HG02938 (cell line): ENCODE results near the gene KNDC1.
"Not testable (repeated sequence)": the region's sequence is repeated elsewhere in the genome, so short reads cannot be mapped to it uniquely, and the experiment has no call there.

Experiments
- ATAC-seq: cut with Tn5 transposase; IDR thresholded peaks from one replicate; pipeline ENCODE4 v1.9.1; 2021; ENCODE audit warnings: mild to moderate bottlenecking, moderate library complexity; ENCODE audit not compliant: unreplicated experiment

KNDC1 gene

GRCh38 chr10:133124357-133125211 lies 35.4 kb upstream of the KNDC1 start:
- ATAC-seq = no peak

GRCh38 chr10:133125901-133126300 lies 34.1 kb upstream of the KNDC1 start:
- no peak for ATAC-seq

GRCh38 chr10:133126431-133127290 lies 33.4 kb upstream of the KNDC1 start:
- ATAC-seq = no peak

DNA sequence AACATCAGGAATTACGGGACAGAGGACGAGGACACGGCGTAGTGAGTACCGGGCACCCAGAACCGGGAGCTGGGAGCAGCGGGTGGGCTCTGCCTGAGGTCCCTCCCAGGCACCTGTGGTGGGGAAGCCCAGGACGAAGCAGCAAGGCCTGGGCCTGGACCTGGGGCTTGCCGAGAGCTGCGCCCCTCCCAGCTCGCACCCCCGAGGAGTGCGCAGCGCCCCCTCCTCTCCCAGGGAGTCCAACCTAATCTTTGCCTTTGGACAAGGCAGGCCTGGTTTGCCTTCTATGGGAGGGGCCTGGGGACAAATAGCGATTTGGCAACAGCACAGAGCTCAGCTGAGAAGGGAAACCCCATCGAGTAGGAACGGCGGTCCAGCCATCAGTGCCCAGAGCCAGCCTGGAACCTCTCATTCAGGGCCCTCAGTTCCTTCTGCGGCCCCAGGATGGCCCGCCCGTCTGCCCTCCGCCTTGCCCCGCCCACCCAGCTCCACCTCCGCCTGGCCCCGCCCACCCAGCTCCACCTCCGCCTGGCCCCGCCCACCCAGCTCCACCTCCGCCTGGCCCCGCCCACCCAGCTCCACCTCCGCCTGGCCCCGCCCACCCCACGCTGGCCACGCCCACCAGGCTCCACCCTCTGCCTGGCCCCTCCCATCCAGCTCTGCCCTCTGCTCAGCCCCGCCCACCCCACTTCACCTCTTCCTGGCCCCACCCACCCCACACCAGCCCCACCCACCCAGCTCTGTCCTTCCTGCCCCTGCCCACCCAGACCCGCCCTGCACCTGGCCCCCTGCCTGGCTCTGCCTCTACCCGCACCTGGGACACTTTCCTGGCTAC lies 32.5 kb upstream of the KNDC1 start:
- no peak for ATAC-seq

DNA sequence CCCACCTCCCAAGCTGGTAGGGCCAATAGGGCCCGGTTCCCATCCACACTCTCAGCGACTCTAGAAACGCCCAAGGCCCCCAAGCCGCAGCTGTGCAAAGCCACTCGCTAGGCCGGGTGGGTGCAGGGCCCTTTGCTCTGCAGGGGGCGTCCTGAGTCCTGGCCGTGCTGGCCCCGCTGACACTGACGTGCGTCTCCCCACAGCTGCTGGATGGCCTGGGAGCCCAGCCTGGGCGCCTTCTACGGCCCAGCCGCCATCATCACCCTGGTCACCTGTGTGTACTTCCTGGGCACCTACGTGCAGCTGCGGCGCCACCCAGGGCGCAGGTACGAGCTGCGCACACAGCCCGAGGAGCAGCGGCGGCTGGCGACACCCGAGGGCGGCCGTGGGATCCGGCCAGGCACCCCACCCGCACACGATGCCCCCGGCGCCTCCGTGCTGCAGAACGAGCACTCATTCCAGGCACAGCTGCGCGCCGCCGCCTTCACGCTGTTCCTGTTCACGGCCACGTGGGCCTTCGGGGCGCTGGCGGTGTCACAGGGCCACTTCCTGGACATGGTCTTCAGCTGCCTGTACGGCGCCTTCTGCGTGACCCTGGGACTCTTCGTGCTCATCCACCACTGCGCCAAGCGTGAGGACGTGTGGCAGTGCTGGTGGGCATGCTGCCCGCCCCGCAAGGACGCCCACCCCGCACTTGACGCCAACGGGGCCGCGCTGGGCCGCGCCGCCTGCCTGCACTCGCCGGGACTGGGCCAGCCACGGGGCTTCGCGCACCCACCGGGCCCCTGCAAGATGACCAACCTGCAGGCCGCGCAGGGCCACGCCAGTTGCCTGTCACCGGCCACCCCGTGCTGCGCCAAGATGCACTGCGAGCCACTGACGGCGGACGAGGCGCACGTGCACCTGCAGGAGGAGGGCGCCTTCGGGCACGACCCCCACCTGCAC lies 31.6 kb upstream of the KNDC1 start:
- no peak for ATAC-seq

DNA sequence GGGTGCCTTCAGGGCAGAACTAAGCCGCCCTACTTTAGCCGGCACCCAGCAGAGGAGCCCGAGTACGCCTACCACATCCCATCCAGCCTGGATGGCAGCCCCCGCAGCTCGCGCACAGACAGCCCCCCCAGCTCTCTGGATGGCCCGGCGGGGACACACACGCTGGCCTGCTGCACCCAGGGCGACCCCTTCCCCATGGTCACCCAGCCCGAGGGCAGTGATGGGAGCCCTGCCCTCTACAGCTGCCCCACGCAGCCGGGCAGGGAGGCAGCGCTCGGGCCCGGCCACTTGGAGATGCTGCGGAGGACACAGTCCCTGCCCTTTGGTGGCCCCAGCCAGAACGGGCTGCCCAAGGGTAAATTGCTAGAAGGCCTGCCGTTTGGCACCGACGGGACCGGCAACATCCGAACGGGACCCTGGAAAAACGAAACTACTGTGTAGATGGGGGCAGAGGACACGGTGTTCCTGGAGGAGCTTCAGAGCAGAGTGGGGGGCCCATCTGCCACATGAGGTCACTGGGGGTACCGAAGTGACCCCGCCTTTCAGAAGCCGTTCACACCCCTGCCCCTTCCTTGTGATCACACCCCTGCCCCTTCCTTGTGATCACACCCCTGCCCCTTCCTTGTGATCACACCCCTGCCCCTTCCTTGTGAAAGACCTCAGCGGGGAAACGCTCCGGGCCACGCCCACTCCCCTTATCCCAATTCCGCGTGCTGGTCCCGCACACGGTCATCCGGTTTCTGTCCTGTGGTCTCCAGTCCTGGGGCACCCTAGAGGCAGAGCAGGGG lies 30.8 kb upstream of the KNDC1 start:
- no peak for ATAC-seq

DNA sequence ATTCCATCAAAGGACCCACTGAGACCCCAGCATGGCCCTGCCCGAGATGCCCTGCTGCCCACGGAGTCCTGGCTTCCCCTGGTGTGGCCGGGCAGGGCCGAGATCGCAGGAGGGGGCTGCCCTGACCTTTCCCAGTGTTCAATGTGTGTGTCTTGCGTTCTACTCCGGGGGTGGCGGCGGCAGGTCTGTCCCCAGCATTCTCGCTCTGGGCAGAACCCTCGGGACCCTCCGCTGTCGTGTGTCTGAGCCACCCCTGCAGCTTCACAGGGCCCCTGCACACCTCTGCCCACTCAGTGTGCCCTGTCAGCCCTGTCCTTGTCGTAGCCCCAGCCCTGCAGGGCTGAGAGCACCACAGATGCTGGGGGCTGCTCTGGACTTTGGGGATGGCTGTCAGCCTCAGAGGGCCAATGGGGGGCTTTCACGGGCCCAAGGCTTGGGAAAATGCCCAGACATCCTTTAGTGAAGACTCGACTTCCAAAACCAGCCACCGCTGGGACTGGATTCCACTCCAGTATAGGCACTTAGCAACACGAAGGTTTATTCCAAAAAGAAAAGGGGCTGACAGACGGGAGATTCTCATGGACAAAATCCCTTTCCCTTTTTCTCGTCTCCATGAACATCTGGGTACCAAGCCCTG lies 30.0 kb upstream of the KNDC1 start:
- no peak for ATAC-seq

DNA sequence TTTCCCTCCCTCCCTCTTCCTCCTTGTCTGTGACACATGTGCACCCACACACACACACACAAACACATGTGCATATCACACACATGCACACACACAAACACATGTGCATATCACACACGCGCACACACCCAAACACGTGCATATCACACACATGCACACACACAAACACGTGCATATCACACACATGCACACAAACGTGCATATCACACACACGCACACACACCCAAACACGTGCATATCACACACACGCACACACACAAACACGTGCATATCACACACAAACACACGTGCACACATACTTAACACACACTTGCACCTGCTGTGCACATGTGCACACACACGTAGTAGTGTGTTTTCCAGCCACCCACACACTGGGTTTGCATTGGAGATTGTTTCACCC lies 29.4 kb upstream of the KNDC1 start:
- no peak for ATAC-seq

DNA sequence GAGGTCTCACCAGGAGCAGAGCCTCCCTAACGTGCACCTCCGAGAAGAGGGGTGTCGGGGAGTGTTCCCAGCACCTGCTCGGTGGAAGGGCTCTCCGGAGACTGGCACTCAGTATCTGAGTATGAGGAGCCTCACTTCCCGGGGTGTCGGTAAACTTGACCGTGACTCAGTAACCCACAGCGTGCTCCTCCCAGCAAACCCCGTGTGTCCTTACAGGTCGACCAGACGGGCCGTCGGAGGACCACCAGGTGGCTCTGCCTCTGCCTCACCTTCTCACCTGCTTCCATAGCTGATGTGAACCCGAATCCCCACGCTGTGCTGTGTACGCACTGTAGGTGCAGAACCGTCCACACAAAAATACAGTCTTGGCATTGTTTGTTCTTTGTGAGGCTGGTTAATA lies 29.0 kb upstream of the KNDC1 start:
- ATAC-seq = no peak

DNA sequence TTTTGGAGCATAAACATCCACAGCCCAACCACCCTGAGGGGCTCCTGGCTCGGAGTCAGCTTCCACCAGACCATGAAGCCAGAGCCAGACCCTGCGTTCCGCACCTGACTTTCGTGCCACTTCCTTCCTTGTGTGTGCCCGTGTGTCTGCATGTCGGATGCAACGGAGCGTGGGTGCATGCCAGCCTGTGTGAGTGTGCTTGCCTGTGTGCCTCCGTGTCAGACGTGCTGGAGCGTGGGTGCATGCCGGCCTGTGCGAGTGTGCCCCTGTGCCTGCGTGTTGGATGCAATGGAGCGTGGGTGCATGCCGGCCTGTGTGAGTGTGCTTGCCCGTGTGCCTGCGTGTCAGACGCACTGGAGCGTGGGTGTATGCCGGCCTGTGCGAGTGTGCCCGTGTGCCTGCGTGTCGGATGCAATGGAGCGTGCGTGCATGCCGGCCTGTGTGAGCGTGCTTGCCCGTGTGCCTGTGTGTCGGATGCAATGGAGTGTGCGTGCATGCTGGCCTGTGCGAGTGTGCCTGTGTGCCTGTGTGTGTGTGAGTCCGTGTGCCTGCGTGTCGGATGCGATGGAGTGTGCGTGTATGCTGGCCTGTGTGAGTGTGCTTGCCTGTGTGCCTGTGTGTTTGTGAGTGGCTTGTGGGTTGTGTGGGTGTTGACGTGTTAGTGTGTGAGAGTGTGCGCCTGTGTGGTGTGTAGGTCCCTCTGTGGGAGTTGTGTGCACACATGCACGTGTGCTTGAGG lies 28.1 kb upstream of the KNDC1 start:
- ATAC-seq = no peak

DNA sequence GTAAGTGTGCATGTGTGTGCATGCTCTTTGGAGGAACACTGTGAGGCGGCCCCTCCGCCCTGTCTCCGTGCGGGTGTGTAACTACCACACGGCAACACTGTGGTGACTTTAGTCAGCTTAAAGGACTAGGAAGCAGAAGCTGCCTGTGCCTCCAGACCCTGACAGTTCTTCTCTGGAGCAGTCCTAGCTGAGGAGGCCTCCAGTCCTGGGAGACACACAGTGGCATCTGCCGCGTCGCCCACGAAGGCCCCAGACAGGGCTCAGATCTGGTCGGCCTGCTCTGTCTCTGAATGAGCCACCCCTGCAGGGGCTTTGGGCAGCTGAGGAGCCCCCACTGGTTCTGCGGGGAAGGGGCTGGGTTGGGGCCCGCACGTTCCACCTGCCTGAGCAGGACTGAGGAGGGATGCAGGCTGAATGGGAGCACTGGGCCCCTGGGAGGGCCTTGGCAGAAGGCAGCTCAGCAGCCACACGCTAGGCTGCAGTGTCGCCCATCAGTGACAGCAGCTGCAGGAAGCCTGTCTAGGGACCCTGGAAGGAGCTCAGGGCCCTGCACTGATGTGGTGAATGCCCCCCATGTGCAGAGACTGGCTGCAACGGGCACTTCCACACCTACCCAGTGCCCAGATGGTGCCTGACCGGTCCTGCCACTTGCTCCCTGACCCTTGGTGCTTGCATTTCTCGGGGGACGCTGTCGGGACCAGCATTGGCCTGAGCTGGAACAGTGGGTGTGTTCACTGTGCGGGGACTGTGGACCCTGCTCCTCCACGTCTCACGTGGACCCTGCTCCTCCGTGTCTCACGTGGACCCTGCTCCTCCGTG lies 27.3 kb upstream of the KNDC1 start:
- no peak for ATAC-seq

DNA sequence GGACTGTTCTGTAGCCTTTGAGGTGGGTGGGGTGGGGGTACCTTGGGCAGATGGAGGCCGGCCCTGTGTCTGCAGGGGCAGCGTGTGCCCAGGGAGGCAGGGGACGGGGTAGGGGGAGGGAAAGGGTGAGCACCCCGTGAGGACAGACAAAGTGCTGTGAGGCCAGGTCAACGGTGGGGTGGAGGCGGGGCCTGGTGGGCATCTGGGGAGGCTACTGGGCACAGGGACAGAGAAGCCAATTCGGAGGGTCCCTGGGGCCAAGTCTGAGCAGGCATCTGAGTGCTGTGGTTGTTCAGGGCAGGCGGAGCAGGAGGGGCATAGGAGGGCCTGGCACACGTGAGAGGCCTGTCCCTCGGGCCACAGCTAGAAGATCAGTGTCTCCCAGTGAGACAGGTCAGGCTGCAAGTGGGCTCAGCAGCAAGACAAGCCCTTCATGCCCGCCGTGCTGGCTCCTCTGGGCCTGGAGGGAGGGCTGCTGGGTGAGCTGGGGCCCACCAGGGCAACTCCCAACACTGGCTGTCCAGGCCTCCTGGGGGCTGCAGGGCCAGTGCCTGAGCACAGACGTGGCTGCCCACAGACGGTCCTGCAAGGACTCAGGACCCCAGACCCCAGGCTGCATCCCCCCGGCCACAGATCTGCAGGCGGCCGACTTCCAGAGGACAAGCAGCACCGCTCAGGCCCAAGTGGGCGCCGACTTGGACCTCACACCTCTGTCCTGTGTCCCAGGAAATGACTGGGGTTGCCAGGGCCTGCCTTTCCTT lies 26.4 kb upstream of the KNDC1 start:
- no peak for ATAC-seq

- ATAC-seq = no peak
Observed at GRCh38 chr10:133134411-133135115, 25.5 kb upstream of the KNDC1 start.

GRCh38 chr10:133135116-133135465 lies 24.9 kb upstream of the KNDC1 start:
- no peak for ATAC-seq

DNA sequence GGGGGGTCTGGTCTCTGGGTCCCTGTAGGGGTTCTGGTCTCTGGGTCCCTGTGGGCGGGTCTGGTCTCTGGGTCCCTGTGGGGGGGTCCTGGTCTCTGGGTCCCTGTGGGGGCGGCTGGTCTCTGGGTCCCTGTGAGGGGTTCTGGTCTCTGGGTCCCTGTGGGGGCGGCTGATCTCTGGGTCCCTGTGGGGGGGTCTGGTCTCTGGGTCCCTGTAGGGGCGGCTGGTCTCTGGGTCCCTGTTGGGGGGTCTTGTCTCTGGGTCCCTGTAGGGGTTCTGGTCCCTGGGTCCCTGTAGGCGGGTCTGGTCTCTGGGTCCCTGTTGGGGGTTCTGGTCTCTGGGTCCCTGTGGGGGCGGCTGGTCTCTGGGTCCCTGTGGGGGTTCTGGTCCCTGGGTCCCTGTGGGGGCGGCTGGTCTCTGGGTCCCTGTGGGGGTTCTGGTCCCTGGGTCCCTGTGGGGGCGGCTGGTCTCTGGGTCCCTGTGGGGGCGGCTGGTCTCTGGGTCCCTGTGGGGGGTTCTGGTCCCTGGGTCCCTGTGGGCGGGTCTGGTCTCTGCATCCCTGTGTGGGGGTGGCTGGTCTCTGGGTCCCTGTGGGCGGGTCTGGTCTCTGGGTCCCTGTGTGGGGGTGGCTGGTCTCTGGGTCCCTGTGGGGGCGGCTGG lies 22.4 kb upstream of the KNDC1 start:
- ATAC-seq = not testable (repeated sequence)
